GM18499 (cell line): ENCODE measurements around the gene GEMIN7.

Experiments used
- ATAC-seq: cut with Tn5 transposase; IDR thresholded peaks from one replicate; pipeline ENCODE4 v1.9.1; 2021; ENCODE audit warnings: moderate number of reproducible peaks; ENCODE audit not compliant: insufficient read depth, unreplicated experiment

Gene GEMIN7

DNA sequence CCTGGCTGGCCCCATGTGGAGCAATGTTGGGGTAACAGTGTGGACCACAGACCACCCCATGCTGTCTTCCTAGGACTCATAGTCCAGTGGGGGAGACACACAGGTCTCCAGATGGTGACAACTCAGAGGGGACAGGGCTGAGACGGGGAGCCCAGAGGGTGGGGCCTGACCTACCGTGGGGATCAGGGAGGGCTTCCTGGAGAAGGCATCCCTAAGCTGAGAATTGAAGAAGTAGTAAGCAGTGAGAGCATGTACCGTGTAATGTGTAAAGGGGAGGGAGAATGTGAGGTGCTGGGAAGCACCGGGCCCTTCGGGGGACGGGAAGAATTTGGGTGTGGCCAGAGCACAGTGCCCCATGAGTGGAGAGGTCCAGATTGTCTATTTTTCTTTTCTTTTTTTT, 45.0 kb downstream of the GEMIN7 start:
- ATAC-seq: no peak

DNA sequence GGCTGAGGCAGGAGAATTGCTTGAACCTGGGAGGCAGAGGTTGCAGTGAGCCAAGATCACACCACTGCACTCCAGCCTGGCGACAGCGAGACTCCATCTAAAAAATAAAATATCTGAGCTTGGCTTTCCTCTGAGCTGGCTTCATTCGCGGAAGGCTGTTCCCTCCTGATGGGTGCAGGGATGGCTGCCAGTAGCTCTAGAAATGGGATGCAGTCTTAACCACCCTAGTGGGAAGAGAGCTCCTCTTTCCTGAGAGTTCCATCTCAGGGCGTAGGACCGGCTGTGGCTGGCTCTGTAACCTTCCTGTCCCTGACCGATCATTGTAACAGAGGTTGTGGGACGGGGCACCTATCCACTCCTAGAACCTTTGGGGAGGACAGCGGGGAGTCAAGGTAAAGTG, 46.3 kb downstream of the GEMIN7 start:
- no peak for ATAC-seq

DNA sequence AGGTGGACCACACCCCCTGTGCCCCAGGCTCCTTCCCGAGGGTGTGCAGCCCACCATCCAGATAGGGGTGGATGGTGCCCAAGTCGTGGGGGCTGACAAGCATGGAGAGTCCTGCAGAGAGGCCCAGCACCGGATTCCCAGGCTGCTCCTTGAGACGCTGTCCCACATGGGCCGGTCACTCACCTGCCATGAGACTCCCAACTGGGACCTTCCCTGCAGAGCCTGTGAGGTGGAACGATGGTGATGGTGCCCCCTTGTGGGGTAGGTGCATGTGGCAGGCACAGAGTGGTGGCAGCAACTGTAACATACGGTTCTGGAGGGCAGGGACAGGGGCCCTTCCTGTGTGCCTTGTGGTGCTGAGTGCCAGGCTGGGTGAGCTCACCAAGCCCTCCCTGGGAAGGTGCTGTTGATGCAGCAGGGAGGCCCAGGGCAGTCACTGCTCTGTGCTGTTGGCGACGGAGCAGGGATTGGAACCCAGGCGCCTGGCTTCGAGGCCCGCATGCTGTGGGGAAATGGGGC, 47.0 kb downstream of the GEMIN7 start:
- no peak for ATAC-seq

DNA sequence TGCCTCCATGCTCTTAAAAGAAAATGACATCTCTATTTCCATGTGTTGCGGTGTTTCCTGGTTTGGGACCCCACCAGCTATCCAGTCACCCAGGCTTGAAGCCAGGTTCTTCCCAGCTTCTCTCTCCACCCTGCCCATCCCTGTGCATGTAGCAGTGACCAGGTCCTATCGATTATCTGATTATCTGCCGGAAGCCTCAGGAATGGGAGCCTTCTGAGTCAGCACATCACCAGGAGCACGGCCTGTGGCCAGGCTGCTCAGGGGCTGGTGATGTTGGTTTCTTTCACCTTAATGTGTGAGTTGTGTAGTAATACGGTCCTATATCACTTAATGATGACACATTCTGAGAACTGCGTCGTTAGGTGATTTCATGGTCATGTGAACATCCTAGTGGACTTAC, 47.6 kb downstream of the GEMIN7 start:
- no peak for ATAC-seq

- ATAC-seq: no peak
Observed at GRCh38 chr19:45128146-45128545, 49.1 kb downstream of the GEMIN7 start.

DNA sequence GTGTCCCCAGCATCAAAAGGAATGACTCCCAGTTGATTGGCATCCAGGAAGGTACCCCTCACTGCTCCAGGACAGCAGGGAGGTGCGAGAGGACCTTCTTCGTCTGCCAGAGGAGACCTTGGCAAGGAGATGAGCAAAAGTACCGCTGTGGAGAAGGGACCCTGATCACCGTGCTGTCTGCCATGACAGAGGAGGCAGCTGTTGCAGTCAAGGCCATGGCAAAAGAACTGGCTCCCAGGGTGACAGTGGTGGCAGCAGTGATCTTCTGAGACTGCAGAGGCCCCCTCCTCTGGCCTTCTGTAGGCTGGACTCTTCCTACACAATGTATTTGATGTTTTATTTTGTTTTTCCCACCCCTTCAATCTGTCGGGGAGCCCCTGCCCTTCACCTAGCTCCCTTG, 49.7 kb downstream of the GEMIN7 start:
- ATAC-seq: no peak

DNA sequence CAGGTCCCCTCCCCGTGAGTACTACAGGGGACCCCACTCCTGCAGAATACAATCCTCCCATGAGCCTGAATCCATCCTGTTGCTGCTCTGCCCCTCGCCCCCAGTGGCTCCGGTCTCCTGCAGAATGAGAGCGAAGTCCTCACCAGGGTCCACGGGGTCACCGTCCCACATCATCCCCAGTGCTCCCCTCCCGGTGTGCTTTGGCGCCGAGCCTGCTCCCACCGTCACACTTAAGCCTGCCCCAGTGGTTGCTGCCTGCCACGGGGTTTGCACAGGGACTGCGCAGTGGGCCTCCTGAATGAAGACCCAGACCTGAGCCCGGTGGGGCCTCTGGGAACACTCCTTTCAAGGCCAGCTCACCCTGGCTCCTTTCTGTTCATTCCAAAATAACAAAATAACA, 51.2 kb downstream of the GEMIN7 start:
- no peak for ATAC-seq

DNA sequence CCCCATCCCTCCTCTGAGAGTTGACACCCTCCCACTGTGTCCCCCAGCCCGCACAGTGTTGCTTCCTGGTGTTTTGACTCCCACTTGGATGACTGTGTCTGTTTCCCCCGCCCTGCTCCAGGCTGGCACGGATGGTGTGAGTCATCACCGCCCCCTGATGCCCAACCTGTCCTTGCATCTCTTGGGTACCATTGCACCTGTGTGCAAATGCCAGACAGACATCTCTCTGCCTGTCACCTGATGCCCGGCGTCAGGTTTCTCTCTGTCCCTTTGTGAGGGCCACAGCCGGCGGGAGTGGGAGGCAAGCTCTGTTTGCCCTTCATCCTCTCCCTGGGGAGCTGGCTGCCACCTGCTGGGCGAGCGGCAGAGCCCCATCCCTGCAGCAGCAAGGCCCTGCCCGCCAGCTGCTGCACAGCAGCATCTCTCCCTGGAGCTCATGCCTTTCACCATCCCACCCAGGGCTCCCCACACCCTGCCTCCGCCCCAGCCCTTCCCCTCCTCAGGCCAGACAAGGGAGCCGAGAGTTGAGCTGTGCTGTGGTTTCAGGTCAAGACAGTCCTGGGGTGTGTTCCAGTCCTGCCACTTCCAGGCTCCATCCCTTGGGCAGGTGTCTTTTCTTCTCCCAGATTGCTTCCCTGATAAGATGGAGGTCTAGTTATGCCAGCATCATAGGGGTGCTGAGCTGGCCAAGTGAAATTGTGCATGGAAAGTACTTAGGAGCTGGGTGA, 52.0 kb downstream of the GEMIN7 start:
- no peak for ATAC-seq

- ATAC-seq: no peak
Observed at GRCh38 chr19:45133661-45134060, 54.6 kb downstream of the GEMIN7 start.

- no peak for ATAC-seq
Observed at GRCh38 chr19:45135176-45135885, 56.3 kb downstream of the GEMIN7 start.

- no peak for ATAC-seq
Observed at GRCh38 chr19:45136507-45137178, 57.6 kb downstream of the GEMIN7 start.

- ATAC-seq: no peak
Observed at GRCh38 chr19:45137179-45137761, 58.2 kb downstream of the GEMIN7 start.

GRCh38 chr19:45138303-45138751, 59.3 kb downstream of the GEMIN7 start:
- no peak for ATAC-seq

DNA sequence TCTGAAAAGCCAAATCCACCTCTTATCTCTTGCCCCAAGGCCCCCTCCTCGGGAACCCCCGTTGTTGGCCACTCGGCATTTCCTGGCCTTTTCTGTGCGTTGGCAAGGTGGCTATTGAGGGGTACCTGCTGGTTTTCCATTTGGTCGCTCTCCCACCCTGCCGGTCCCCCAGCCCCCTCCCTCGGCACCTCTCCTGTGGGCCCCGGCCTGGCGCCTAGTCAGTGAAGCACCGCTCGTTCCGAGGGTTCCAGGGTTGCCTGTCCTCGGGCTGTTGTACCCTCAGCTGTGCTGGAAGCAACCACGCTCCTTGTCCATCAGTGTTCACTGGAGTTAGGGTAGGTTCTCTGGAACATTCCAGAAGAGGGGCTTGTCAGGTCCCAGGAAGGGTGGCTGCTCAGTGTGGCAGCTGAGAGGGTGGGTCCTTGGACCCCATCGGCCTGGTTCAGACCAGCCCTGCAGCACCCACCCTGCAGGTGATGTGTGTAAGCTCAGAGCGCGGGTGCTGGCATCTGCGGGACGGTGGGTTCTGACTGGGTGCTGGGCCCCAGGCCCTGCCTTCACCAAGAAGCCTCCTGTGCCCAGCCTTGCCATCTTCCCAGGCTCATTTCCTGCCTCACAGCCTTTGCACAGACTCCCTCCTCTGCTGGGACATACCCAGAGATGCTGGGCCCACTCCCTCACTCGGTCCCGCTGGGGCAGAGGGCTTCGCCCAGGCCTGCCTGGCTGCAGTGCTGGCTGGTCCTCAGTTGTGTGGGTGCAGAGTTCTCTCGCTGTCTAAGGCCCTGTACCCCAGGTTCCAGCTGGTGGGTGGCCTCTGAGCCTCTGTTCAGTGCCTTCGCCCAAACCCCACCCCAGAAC, 60.5 kb downstream of the GEMIN7 start:
- ATAC-seq: no peak

DNA sequence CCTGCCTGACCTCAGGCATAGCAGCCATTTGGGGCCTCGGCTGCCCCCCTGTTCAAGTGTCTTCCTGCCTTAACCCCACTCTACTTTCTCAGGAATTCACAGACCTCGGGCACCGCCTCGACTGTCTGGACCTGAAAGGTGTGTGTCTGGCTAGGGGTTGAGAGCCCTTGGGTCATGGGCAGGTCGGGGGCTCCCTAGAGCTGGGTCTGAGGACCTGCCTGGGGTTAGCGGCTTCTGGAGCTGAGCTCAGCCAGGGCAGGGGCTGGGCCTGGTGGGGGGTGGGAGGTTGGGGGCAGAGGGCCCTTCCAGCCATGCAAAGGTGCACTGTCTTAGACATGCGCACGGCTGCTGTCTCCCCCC, 61.1 kb downstream of the GEMIN7 start:
- ATAC-seq: no peak

- ATAC-seq: no peak
Observed at GRCh38 chr19:45140533-45140932, 61.5 kb downstream of the GEMIN7 start.
